ENCODE data around the gene NCAPD3.

DNA sequence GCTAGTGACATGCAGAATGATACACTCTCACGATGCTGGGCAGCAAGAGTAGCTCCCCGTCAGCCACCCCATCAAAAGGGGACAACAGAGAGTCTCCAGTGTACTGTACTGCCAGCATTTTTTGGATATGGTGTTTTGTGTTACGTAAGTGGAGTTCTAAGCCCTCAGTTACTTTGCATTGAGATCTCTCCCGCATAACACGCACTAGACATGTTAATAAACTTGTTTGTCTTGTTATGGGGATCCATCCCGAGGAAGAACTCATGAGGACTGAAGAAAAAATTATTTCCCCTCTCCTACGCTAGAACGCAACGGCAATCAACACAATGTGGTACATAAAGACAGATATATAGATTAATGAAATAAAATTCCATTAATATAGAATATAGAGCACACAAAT, 24.2 kb downstream of the NCAPD3 start:
- TF ChIP-seq POLR2A (IDR thresholded peaks at IDR 0.05) = no peak
- TF ChIP-seq, protein P1, sequence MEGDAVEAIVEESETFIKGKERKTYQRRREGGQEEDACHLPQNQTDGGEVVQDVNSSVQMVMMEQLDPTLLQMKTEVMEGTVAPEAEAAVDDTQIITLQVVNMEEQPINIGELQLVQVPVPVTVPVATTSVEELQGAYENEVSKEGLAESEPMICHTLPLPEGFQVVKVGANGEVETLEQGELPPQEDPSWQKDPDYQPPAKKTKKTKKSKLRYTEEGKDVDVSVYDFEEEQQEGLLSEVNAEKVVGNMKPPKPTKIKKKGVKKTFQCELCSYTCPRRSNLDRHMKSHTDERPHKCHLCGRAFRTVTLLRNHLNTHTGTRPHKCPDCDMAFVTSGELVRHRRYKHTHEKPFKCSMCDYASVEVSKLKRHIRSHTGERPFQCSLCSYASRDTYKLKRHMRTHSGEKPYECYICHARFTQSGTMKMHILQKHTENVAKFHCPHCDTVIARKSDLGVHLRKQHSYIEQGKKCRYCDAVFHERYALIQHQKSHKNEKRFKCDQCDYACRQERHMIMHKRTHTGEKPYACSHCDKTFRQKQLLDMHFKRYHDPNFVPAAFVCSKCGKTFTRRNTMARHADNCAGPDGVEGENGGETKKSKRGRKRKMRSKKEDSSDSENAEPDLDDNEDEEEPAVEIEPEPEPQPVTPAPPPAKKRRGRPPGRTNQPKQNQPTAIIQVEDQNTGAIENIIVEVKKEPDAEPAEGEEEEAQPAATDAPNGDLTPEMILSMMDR (IDR thresholded peaks at IDR 0.05) = no peak

Measured in ovary (tissue), 3 donors.